AG04449 (cell line): ENCODE data around the gene BCL2L15.

ENCODE experiments used
- CTCF ChIA-PET: fragments of 350-600 bp; formaldehyde crosslinking; extraction: SDS; loops from one replicate; lab custom pipeline; 2021; ENCODE audit warnings: antibody characterized with exemption; lab: Yijun Ruan, JAX
- POLR2A ChIA-PET: fragments of 400-600, 350-600 bp; formaldehyde crosslinking; extraction: SDS; loops from one replicate; lab custom pipeline; 2020; ENCODE audit warnings: antibody characterized with exemption, inconsistent platforms; lab: Yijun Ruan, JAX
- DNase-seq: peaks from one replicate; pipeline ENCODE4 v3.0.0-alpha.2; 2010; ENCODE audit warnings: low read depth, low spot score
- H3K4me3 ChIP-seq: 2 replicates; pipeline ENCODE4 v1.5.1; 2011; ENCODE audit warnings: low read depth, mild to moderate bottlenecking, control low read depth, low read length
- TF ChIP-seq, protein P1 (sequence below): IDR thresholded peaks from one replicate; pipeline ENCODE4 v1.5.1; 2011; ENCODE audit warnings: mild to moderate bottlenecking, moderate library complexity, low read length, control low read depth, inconsistent platforms; ENCODE audit not compliant: insufficient read depth; ENCODE audit errors: missing control alignments

BCL2L15 gene

DNA sequence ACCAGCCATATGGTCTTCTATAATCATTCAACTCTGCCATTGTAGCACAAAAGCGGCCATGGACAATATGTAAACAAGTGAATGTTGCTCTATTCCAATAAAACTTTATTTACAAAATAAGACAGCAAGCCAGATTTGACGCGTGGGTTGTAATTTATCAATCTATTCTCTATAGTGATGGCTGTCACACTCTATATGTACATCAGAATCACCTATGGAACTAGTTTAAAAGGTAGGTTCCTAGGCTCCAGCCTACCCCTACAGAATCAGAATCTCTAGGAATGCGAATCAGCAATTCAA, 7.7 kb downstream of the BCL2L15 start:
- DNase-seq = no peak
- TF ChIP-seq, protein P1, sequence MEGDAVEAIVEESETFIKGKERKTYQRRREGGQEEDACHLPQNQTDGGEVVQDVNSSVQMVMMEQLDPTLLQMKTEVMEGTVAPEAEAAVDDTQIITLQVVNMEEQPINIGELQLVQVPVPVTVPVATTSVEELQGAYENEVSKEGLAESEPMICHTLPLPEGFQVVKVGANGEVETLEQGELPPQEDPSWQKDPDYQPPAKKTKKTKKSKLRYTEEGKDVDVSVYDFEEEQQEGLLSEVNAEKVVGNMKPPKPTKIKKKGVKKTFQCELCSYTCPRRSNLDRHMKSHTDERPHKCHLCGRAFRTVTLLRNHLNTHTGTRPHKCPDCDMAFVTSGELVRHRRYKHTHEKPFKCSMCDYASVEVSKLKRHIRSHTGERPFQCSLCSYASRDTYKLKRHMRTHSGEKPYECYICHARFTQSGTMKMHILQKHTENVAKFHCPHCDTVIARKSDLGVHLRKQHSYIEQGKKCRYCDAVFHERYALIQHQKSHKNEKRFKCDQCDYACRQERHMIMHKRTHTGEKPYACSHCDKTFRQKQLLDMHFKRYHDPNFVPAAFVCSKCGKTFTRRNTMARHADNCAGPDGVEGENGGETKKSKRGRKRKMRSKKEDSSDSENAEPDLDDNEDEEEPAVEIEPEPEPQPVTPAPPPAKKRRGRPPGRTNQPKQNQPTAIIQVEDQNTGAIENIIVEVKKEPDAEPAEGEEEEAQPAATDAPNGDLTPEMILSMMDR = no peak
- H3K4me3 ChIP-seq = no peak overlapping the region
- ChIA-PET CTCF (interaction anchor here (1.6 to 2.9 kb wide), 2 partner anchors 44 to 98 kb away, joined by 4 to 12 read pairs; no protein-coding TSS in a partner anchor), POLR2A (no interaction called here)

DNA sequence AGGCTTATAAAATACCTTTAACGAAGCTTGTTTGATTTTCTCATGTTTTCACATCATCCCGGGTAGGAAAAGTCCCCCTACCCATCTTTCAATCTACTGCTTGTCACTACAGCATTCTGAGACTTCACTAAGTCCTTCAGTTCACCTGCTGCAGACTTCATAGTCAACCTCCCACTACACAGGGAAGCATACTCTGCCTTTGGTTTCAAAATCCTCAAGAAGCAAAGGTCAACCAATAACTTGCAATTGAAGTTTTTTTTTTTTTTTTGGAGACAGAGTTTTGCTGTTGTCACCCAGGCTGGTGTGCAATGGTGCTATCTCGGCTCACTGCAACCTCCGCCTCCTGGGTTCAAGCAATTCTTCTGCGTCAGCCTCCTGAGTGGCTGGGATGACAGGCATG, 11.2 kb downstream of the BCL2L15 start:
- ChIA-PET POLR2A (no interaction called here), CTCF (interaction anchor here (1.0 to 1.7 kb wide), 2 partner anchors 8 to 41 kb away, joined by 3 to 6 read pairs; no protein-coding TSS in a partner anchor)
- no peak overlapping the region for H3K4me3 ChIP-seq
- TF ChIP-seq, protein P1 = no peak
- DNase-seq = no peak

DNA sequence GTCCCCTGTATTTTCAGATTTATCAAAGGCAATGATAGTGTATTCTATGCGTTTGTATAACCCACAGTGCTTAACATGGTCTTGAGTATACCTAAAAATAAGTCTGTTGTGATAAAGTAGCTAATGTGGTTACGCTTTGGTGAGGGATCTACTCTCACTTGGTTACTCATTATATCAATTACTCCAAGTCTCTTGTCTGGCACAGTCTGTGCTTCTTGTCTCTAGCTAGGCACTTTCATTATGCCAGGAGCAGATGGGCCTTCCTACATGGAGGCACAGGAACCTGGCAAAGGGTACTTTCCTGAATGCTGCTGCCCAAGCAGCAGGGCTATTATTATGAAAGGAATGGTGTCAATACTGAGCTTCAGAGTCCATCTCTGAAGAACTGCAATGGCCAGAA, 11.7 kb downstream of the BCL2L15 start:
- no peak overlapping the region for H3K4me3 ChIP-seq
- CTCF ChIA-PET = interaction anchor here (1.7 kb wide), 1 partner anchor 40 kb away, joined by 6 read pairs; no protein-coding TSS in a partner anchor
- POLR2A ChIA-PET = no interaction called here
- DNase-seq = no peak
- TF ChIP-seq, protein P1 = no peak

DNA sequence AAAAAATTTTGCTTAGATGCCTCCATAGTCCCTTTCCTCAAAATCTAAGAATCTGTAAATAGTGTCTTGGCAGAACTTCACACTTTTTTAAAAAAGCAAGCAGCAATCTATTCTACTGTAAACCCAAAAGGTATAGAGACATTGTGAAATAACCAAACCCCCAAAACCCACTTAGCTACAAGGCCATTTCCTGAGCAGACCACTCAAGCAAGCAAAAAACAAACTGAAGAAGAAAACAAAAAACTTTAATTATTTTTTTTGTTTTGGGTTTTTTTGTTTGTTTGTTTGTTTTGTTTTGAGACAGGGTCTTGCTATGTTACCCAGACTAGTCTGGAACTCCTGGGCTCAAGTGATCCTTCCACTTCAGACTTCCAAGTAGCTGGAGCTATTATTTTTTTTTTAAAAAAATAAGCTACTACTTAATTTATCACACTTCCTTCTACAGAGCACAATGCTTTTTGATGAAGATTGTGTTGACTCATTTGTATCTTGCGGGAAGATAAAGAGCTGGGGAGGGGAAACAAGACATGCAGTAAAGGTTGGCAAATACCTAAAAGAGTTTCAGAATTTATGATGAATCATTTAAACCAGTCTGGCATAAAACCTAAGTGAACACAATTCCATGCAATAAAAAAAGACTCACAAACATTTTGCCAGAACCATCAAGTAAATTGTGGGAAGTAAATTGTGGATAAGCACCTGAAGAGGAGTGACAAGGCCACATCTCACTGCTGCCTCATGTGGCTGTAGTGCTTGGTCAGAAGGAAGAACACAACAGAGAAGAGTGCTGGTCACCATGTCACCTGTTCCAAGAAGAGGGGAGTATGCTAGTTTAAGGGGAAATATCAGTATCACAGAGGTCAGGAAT, 13.1 kb downstream of the BCL2L15 start:
- ChIA-PET POLR2A (no interaction called here), CTCF (interaction anchor here (1.1 kb wide), 1 partner anchor 802 kb away, joined by 3 read pairs; the partner anchor contains the start of gene LRIG2)
- TF ChIP-seq, protein P1 = no peak
- no peak for DNase-seq
- H3K4me3 ChIP-seq = no peak overlapping the region

DNA sequence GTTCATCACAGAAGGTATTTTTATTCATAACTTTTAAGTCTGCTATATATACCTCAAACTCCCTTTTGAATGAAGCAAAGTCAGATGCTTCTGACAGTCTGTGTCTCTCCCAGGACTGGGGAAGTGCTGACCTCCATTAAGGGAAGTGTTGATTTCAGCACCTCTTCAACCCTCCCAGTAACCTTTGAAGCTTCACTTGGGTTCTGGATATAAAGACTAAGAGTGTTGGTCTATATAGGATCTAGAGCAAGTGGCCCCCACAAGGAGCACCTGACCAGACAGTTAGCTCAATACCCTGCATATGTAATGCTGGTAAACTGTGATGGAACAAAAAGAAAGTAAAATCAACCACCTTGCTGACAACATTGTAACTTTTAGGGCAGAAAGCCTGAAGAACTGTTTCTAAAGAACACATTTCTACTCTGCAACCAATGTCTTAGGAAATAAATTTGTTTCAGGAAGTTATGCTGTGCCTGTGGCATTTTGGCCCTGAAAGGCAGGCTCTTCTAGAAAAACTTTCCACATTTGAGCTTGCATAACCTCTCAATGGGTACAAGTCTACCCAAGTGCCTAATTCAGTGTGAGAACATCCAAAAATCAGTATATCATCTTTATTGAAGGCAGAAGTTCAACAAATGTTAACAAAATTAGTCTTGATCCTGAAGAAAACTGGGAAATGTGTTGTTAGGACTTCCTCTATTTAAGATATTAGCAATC, 15.0 kb downstream of the BCL2L15 start:
- TF ChIP-seq, protein P1 = no peak
- DNase-seq = no peak
- H3K4me3 ChIP-seq = no peak overlapping the region
- ChIA-PET CTCF (no interaction called here), POLR2A (no interaction called here)

DNA sequence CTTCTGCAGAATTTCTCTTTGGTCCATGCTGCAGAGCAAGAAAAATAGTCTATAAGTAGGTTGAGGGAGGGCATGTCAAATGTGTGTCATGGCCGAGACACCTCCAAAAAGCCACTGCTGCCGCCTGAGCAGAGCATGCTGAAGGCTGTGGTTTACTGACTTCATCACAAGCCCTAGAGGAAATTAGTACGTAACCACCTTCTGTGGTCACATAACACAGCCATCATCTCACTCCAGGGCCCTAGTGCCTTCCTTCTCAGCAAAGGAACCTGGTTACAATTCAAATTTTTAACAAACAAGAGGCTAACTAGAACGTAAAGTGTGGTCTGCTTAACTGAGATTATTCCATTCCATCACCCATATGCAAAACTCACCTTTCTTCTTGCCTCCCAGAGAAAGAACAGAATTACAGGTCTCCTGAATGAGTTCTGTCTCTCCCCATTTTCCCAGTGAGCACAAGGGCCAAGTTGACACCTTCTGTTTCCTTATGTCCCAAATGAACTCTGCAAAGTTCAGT, 15.7 kb downstream of the BCL2L15 start, which contains the start of gene PTPN22:
PTPN22 (minus strand) TSS at position 116 of the 517 bp plus-strand sequence.
- H3K4me3 ChIP-seq = no peak within 1 kb of the TSS
- CTCF ChIA-PET = no interaction called here
- TF ChIP-seq, protein P1 = no peak
- DNase-seq = peak; percentile 37
- POLR2A ChIA-PET = no interaction called here
